IMR-90 (cell line): Measurements from ENCODE around the gene NPPB. TPM values are rescaled to one million over a fixed set of nuclear protein-coding genes. Genes with fewer than 3 reads are reported as not detected.

Experiments
- ATAC-seq: fragments of 200-7000 bp; cut with Tn5 transposase; 2 replicates; pipeline ENCODE4 v1.9.1; 2020; ENCODE audit warnings: low read depth, mild to moderate bottlenecking, moderate library complexity
- BruUV-seq: library from RNA; stranded (reverse); fragments of 400-500 nt; replicated peaks from 2 replicates; lab custom pipeline; 2021; lab: Mats Ljungman, UMichigan
- CTCF ChIA-PET: fragments of 300-600 bp; formaldehyde crosslinking; extraction: SDS; loops from one replicate; lab custom pipeline; 2021; ENCODE audit warnings: antibody characterized with exemption; lab: Yijun Ruan, JAX
- POLR2A ChIA-PET: fragments of 300-600 bp; sonication (Branson Sonifier 250); formaldehyde crosslinking; loops from one replicate; lab custom pipeline; 2022; ENCODE audit warnings: antibody characterized with exemption; ENCODE audit not compliant: unreplicated experiment; lab: Charles Lee
- DNase-seq: peaks from one replicate; pipeline ENCODE4 v3.0.0; 2013
- H2AFZ ChIP-seq: replicated peaks from 2 replicates; pipeline ENCODE3; 2013; ENCODE audit warnings: low read length, mild to moderate bottlenecking; ENCODE audit not compliant: poor library complexity
- H2AK5ac ChIP-seq: 2 replicates; pipeline ENCODE4 v1.6.1; 2013; ENCODE audit warnings: low read depth, low read length, inconsistent platforms
- H2AK9ac ChIP-seq: replicated peaks from 2 replicates; pipeline ENCODE3; 2013; ENCODE audit warnings: mild to moderate bottlenecking, low read depth, low read length, moderate library complexity; ENCODE audit not compliant: poor library complexity
- H2BK120ac ChIP-seq: 2 replicates; pipeline ENCODE4 v1.6.1; 2013; ENCODE audit warnings: low read depth, low read length, inconsistent platforms
- H2BK15ac ChIP-seq: 3 replicates; pipeline ENCODE4 v1.6.1; 2013; ENCODE audit warnings: low read depth, low read length, inconsistent platforms
- H2BK20ac ChIP-seq: 2 replicates; pipeline ENCODE4 v1.6.1; 2013; ENCODE audit warnings: low read depth, mild to moderate bottlenecking, inconsistent platforms, low read length, moderate library complexity
- H2BK5ac ChIP-seq: 2 replicates; pipeline ENCODE4 v1.6.1; 2013; ENCODE audit warnings: mild to moderate bottlenecking, low read depth, low read length, inconsistent platforms; ENCODE audit not compliant: poor library complexity, severe bottlenecking
- H3K14ac ChIP-seq: replicated peaks from 2 replicates; pipeline ENCODE4 v1.6.1; 2013; ENCODE audit warnings: low read depth, low read length, inconsistent platforms
- H3K18ac ChIP-seq: 2 replicates; pipeline ENCODE4 v1.6.1; 2013; ENCODE audit warnings: low read depth, low read length, control low read depth
- H3K23ac ChIP-seq: 2 replicates; pipeline ENCODE4 v1.6.1; 2013; ENCODE audit warnings: low read depth, low read length, inconsistent platforms
- H3K27ac ChIP-seq: 2 replicates; pipeline ENCODE4 v1.5.1; 2013; ENCODE audit warnings: mild to moderate bottlenecking, control low read depth, low read length; ENCODE audit not compliant: insufficient read depth
- H3K27me3 ChIP-seq: 2 replicates; pipeline ENCODE4 v1.6.1; 2013; ENCODE audit warnings: low read length; ENCODE audit not compliant: control insufficient read depth, insufficient read depth
- H3K36me3 ChIP-seq: 2 replicates; pipeline ENCODE4 v1.6.1; 2013; ENCODE audit warnings: low read length, mixed read lengths; ENCODE audit not compliant: control insufficient read depth, insufficient read depth
- H3K4ac ChIP-seq: 2 replicates; pipeline ENCODE4 v1.6.1; 2013; ENCODE audit warnings: low read depth, low read length, inconsistent platforms
- H3K4me1 ChIP-seq: 2 replicates; pipeline ENCODE4 v1.6.1; 2013; ENCODE audit warnings: low read length, mixed read lengths; ENCODE audit not compliant: control insufficient read depth, insufficient read depth
- H3K4me2 ChIP-seq: 2 replicates; pipeline ENCODE4 v1.6.1; 2013; ENCODE audit warnings: low read depth, mild to moderate bottlenecking, control low read depth, low read length, moderate library complexity
- H3K4me3 ChIP-seq: 2 replicates; pipeline ENCODE4 v1.5.1; 2013; ENCODE audit warnings: low read depth, mild to moderate bottlenecking, control low read depth, low read length, moderate library complexity; ENCODE audit not compliant: insufficient read depth
- H3K56ac ChIP-seq: 2 replicates; pipeline ENCODE4 v1.6.1; 2013; ENCODE audit warnings: low read length, inconsistent platforms; ENCODE audit not compliant: insufficient read depth; ENCODE audit errors: extremely low read depth
- H3K79me1 ChIP-seq, 2 experiments: 2 replicates each; pipeline ENCODE4 v1.6.1; 2013; ENCODE audit warnings: low read length in 2 of 2, inconsistent platforms in 1 of 2, low read depth in 1 of 2
- H3K9ac ChIP-seq: 2 replicates; pipeline ENCODE4 v1.6.1; 2013; ENCODE audit warnings: low read depth, low read length, control low read depth
- H3K9me1 ChIP-seq: 2 replicates; pipeline ENCODE4 v1.6.1; 2013; ENCODE audit warnings: low read length, inconsistent platforms; ENCODE audit not compliant: insufficient read depth
- H3K9me3 ChIP-seq: 2 replicates; pipeline ENCODE4 v1.6.1; 2013; ENCODE audit warnings: low read length; ENCODE audit not compliant: control insufficient read depth, insufficient read depth
- H4K20me1 ChIP-seq: 2 replicates; pipeline ENCODE4 v1.6.1; 2013; ENCODE audit warnings: low read length, inconsistent platforms; ENCODE audit not compliant: insufficient read depth
- H4K5ac ChIP-seq: 2 replicates; pipeline ENCODE4 v1.6.1; 2013; ENCODE audit warnings: mild to moderate bottlenecking, low read depth, low read length, control low read depth
- H4K8ac ChIP-seq, 2 experiments: 2 replicates each; pipeline ENCODE4 v1.6.1; 2013; ENCODE audit warnings: low read depth in 2 of 2, low read length in 2 of 2, control low read depth in 1 of 2, inconsistent platforms in 1 of 2
- H4K91ac ChIP-seq: 2 replicates; pipeline ENCODE4 v1.6.1; 2013; ENCODE audit warnings: low read depth, low read length, inconsistent platforms; ENCODE audit not compliant: insufficient read depth
- ELK1 ChIP-seq: fragments of 150-350 bp; IDR thresholded peaks from 2 replicates; pipeline ENCODE4 v1.6.1; 2016; ENCODE audit warnings: low read depth, mild to moderate bottlenecking, low read length, moderate library complexity, borderline replicate concordance
- MAFK ChIP-seq: IDR thresholded peaks from 2 replicates; pipeline ENCODE4 v1.6.1; 2012; ENCODE audit warnings: low read depth, low read length, improper control_type of control experiment
- MXI1 ChIP-seq: IDR thresholded peaks from 2 replicates; pipeline ENCODE4 v1.6.1; 2012; ENCODE audit warnings: low read depth, mild to moderate bottlenecking, low read length, moderate library complexity, borderline replicate concordance
- RAD21 ChIP-seq: IDR thresholded peaks from 2 replicates; pipeline ENCODE4 v1.6.1; 2012; ENCODE audit warnings: low read length, improper control_type of control experiment
- RCOR1 ChIP-seq: IDR thresholded peaks from 2 replicates; pipeline ENCODE4 v1.6.1; 2012; ENCODE audit warnings: mild to moderate bottlenecking, low read length, improper control_type of control experiment; ENCODE audit not compliant: insufficient replicate concordance
- RFX5 ChIP-seq: IDR thresholded peaks from 2 replicates; pipeline ENCODE4 v1.8.0; 2012; ENCODE audit warnings: low read depth, mild to moderate bottlenecking, low read length, moderate library complexity
- USF2 ChIP-seq: fragments of 150-350 bp; IDR thresholded peaks from 2 replicates; pipeline ENCODE4 v1.6.1; 2017; ENCODE audit warnings: mild to moderate bottlenecking, antibody characterized with exemption, low read length, low read depth
- WGBS, 2 experiments: methylation state at CpG; one replicate each; pipeline versions ENCODE4 v1.1.5 to v1.1.7; 2013; ENCODE audit warnings: missing lambda C conversion rate in 2 of 2; ENCODE audit not compliant: insufficient read length in 1 of 2; ENCODE audit errors: extremely low coverage in 2 of 2; 5-methylcytosine and 5-hydroxymethylcytosine counted together
- dilution Hi-C: fragments of 300-500 bp; cut with HindIII; formaldehyde crosslinking; loops from one replicate; pipeline ENCODE4 v1.14.3; 2018; ENCODE audit warnings: low sequenced_read_pairs; ENCODE audit not compliant: unreplicated experiment
- in situ Hi-C: fragments of 300-500 bp; cut with MboI; formaldehyde crosslinking; loops from 3 replicates; pipeline ENCODE4 v1.14.3; 2019; ENCODE audit warnings: low sequenced_read_pairs, inconsistent platforms, mixed read lengths
- intact Hi-C: fragments of 100-400 bp; cut with micrococcal nuclease; formaldehyde crosslinking; loops from 2 replicates; pipeline ENCODE4 v1.10.0; 2022
- polyA plus RNA-seq, 3 experiments: library from polyadenylated mRNA; depleted of rRNA; stranded (reverse); fragments of >200 nt; gene quantifications; 2 replicates each; pipeline ENCODE4 v1.2.3, GENCODE V29; 2012; ENCODE audit warnings: low replicate concordance in 1 of 3
- total RNA-seq: library from RNA; depleted of rRNA; stranded (reverse); fragments of >200 nt; gene quantifications from 2 replicates; pipeline ENCODE4 v1.2.3, GENCODE V29; 2012

The NPPB gene
- total and polyA plus RNA-seq, 2 of the 4 experiments (the other 2 are of a cell fraction): not detected

- Histone ChIP-seq H3K36me3 (peaks cover 55% of the 10 kb centered on the region), H3K14ac (no peak overlapping the region), H2BK15ac (no peak overlapping the region), H3K4me3 (no peak overlapping the region), H3K27ac (no peak overlapping the region), H2AK5ac (no peak overlapping the region), H3K27me3 (no peaks in the 10 kb centered on the region), H3K18ac (no peak overlapping the region), H2BK5ac (no peak overlapping the region), H4K8ac (no peak overlapping the region), H3K23ac (no peak overlapping the region), H3K9me1 (peaks cover 10% of the 10 kb centered on the region; the same call in 1 of the 2 replicates), H3K4me1 (peaks cover 1% of the 10 kb centered on the region; the same call in 1 of the 2 replicates), H4K91ac (no peak overlapping the region), H2BK120ac (no peak overlapping the region), H4K5ac (no peak overlapping the region), H3K4ac (no peak overlapping the region), H3K56ac (no peak overlapping the region), H3K4me2 (no peak overlapping the region), H3K9me3 (no peaks in the 10 kb centered on the region), H2BK20ac (no peak overlapping the region), H4K20me1 (0 out of 2 replicates have a peak, but pooled peaks cover 3% of the 10 kb centered on the region), H2AK9ac (no peak overlapping the region), H3K9ac (no peak overlapping the region), H3K79me1 (peaks cover 0 to 16% of the 10 kb centered on the region in 2 experiments; a peak in 3 of 4 replicates), H2AFZ (no peak overlapping the region)
- TF ChIP-seq ELK1 (no peak), RFX5 (no peak), RCOR1 (no peak), MXI1 (no peak), MAFK (peak; percentile 59), USF2 (no peak), RAD21 (no peak)
- ChIA-PET CTCF (no interaction called here), POLR2A (interaction anchor here (0.6 kb wide), 1 partner anchor 8 kb away, joined by 4 read pairs; no protein-coding TSS in a partner anchor)
- DNase-seq (peak; percentile 10), ATAC-seq (no peak)
- intact Hi-C loops (no loop called here), dilution Hi-C loops (no loop called here), in situ Hi-C loops (no loop called here)
- BruUV-seq: no TSS peak
- WGBS, 2 experiments: 100% methylated on average over 5 of the region's 17 CpGs; no CpG with 5 or more reads in 1 of the 2 experiments
These were observed 35.2 kb downstream of the NPPB start for GRCh38 chr1:11823366-11824137.
